KMS-11 (cell line): ENCODE data around the gene UGT3A2.

Experiments used
- H2AFZ ChIP-seq: fragments of 200-600 bp; sonication (generic); 2 replicates; pipeline ENCODE4 v1.6.1; 2016; ENCODE audit warnings: antibody characterized with exemption, mixed run types, low read depth
- H3K27ac ChIP-seq: fragments of 200-600 bp; sonication (generic); 2 replicates; pipeline ENCODE4 v1.6.1; 2016; ENCODE audit warnings: mild to moderate bottlenecking, mixed run types
- H3K27me3 ChIP-seq: fragments of 200-600 bp; sonication (generic); 2 replicates; pipeline ENCODE4 v1.6.1; 2017; ENCODE audit warnings: mild to moderate bottlenecking, low read depth, mixed run types, moderate library complexity; ENCODE audit not compliant: insufficient read depth
- H3K36me3 ChIP-seq: fragments of 200-600 bp; sonication (generic); 2 replicates; pipeline ENCODE4 v1.6.1; 2017; ENCODE audit warnings: mild to moderate bottlenecking, mixed run types; ENCODE audit not compliant: insufficient read depth
- H3K4me1 ChIP-seq: fragments of 200-600 bp; sonication (generic); 2 replicates; pipeline ENCODE4 v1.6.1; 2016; ENCODE audit warnings: mild to moderate bottlenecking, low read depth, mixed run types; ENCODE audit not compliant: poor library complexity, severe bottlenecking
- H3K4me2 ChIP-seq: fragments of 200-600 bp; sonication (generic); 2 replicates; pipeline ENCODE4 v1.7.0; 2016; ENCODE audit warnings: mild to moderate bottlenecking, mixed run types
- H3K4me3 ChIP-seq: fragments of 200-600 bp; sonication (generic); IDR thresholded peaks from 2 replicates; pipeline ENCODE4 v1.6.1; 2017; ENCODE audit warnings: low read depth, low read length, mixed read lengths; ENCODE audit not compliant: insufficient read depth
- H3K79me2 ChIP-seq: fragments of 200-600 bp; sonication (generic); 2 replicates; pipeline ENCODE4 v1.6.1; 2016; ENCODE audit warnings: low read depth, mixed run types; ENCODE audit not compliant: insufficient read depth
- H3K9ac ChIP-seq: fragments of 200-600 bp; sonication (generic); 2 replicates; pipeline ENCODE4 v1.6.1; 2016; ENCODE audit warnings: mild to moderate bottlenecking, mixed run types
- H4K20me1 ChIP-seq: fragments of 200-600 bp; sonication (generic); 2 replicates; pipeline ENCODE4 v1.6.1; 2016; ENCODE audit warnings: mild to moderate bottlenecking, mixed run types; ENCODE audit not compliant: insufficient read depth
- TF ChIP-seq, protein P1 (sequence below): fragments of 200-600 bp; sonication (generic); conservative IDR thresholded peaks from 2 replicates; pipeline ENCODE4 v1.6.1; 2017; ENCODE audit warnings: low read depth, mild to moderate bottlenecking, antibody characterized with exemption, low read length, moderate library complexity, mixed read lengths

UGT3A2 gene

DNA sequence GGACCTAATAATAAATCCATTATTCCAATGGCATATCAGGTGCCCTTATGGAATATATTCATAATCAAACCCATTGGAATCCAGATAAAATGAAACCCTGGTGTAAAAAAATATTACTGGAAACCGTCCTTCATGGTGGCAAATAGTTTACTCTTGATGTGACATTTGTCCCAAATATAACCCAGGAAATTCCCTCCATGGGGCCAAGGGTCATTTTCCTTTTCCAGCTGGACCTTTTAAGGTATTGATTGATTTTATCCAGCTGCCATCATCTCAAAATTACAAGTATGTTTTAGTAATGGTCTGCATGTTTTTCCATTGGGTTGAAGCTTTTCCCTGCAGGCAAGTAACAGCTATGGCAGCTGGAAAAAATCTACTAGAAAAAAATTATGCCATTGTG is 67.1 kb downstream of the UGT3A2 start:
- H3K79me2 ChIP-seq, result no peaks in the 10 kb centered on the region
- H4K20me1 ChIP-seq, result no peaks in the 10 kb centered on the region
- no peak overlapping the region for H3K4me3 ChIP-seq
- H3K27ac ChIP-seq, result no peak overlapping the region
- no peaks in the 10 kb centered on the region for H3K27me3 ChIP-seq
- H2AFZ ChIP-seq, result no peak overlapping the region
- no peak overlapping the region for H3K9ac ChIP-seq
- H3K36me3 ChIP-seq, result no peaks in the 10 kb centered on the region
- H3K4me2 ChIP-seq, result no peak overlapping the region
- TF ChIP-seq, protein P1, sequence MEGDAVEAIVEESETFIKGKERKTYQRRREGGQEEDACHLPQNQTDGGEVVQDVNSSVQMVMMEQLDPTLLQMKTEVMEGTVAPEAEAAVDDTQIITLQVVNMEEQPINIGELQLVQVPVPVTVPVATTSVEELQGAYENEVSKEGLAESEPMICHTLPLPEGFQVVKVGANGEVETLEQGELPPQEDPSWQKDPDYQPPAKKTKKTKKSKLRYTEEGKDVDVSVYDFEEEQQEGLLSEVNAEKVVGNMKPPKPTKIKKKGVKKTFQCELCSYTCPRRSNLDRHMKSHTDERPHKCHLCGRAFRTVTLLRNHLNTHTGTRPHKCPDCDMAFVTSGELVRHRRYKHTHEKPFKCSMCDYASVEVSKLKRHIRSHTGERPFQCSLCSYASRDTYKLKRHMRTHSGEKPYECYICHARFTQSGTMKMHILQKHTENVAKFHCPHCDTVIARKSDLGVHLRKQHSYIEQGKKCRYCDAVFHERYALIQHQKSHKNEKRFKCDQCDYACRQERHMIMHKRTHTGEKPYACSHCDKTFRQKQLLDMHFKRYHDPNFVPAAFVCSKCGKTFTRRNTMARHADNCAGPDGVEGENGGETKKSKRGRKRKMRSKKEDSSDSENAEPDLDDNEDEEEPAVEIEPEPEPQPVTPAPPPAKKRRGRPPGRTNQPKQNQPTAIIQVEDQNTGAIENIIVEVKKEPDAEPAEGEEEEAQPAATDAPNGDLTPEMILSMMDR, result no peak
- H3K4me1 ChIP-seq, result no peaks in the 10 kb centered on the region

DNA sequence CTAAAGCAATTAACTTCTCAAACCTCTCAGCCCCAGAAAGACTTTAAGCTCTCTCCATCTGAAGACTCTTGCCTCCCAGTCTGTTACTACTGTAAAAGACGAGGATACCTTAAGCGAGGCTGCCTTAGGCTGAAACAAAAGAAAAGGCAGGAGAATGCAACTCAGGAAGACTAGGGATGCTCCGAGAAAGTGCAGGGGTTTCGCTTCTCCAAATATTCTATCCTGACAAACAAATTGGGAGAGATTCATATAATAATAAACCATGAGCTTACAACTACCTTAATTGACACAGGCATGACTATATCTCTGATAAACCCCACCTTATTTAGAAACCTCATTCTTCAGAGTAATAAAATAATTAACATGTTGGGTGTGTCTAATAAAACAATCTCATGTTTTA is 70.6 kb downstream of the UGT3A2 start:
- Histone ChIP-seq H3K4me3 (no peak overlapping the region), H3K4me1 (no peaks in the 10 kb centered on the region), H4K20me1 (no peaks in the 10 kb centered on the region), H3K27ac (no peak overlapping the region), H3K9ac (no peak overlapping the region), H3K4me2 (no peak overlapping the region), H3K36me3 (no peaks in the 10 kb centered on the region), H3K79me2 (no peaks in the 10 kb centered on the region), H3K27me3 (no peaks in the 10 kb centered on the region), H2AFZ (no peak overlapping the region)
- TF ChIP-seq, protein P1, result no peak

DNA sequence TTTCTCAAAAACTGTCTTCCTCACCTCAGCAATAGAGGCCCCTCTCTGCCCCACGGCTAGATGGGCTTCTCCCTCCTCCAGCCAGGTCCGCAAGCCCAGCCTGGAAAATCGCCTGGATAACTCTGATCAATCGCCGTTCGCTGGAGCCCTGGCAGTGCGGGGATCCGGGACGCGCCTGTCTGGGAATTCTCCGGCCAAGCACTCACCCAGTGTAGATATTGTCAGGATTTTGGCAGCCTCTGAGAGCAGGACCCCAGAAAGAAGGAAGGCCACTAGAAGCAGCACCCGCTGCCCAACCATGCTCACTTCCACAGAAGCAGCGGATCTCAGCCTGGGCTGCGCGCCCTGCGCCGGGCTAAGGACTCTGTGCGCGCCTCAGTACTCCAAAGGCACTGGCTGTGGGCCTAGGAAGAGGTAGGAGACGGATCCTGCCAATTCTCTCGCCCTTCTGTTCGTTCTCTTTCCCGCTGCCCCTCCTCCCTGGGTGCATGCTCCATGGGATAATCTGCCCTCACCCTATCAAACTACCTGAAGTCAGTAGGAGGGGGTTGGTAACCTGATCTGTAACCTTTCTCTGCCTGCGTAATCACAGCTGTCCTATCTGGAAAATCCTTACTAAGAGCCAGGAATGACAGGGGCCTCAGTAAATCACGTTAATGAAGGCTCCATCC is 75.6 kb downstream of the UGT3A2 start, which contains the start of gene UGT3A1:
Gene UGT3A1, minus strand, starts transcription at position 450 of the 671 bp plus-strand sequence. Its CDS starts 150 bp downstream, at position 300.
- Histone ChIP-seq H3K4me3 (no peak within 1 kb of the TSS), H3K27me3 (no peaks in the 10 kb centered on the region), H3K4me1 (no peaks in the 10 kb centered on the region), H4K20me1 (no peaks in the 10 kb centered on the region), H3K4me2 (no peak within 1 kb of the TSS), H3K27ac (no peak within 1 kb of the TSS), H2AFZ (no peak within 1 kb of the TSS), H3K36me3 (no peaks in the 10 kb centered on the region), H3K79me2 (no peaks in the 10 kb centered on the region), H3K9ac (no peak within 1 kb of the TSS)
- TF ChIP-seq, protein P1, result no peak

DNA sequence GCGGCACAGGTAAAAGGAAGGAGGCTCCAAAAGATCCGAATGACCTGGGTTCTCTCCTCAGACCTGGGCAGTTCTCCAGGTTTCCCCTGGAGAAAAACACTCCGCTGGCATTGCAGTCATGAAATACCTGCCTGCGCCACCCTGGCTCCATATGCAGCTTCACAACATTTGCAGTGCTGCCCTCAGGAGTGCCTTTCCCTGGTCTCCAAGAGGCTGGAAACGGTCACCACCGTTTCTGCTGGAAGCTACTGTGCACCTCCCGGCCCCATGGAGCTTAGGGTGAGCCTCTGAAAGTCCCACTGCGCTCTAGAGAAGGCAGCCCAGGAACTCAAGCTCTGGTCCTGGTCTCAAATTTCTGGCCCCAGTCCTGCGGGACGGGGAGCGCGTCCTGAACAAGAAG is 76.2 kb downstream of the UGT3A2 start:
- no peaks in the 10 kb centered on the region for H3K36me3 ChIP-seq
- no peaks in the 10 kb centered on the region for H3K27me3 ChIP-seq
- H3K4me3 ChIP-seq, result no peak overlapping the region
- no peaks in the 10 kb centered on the region for H4K20me1 ChIP-seq
- no peaks in the 10 kb centered on the region for H3K4me1 ChIP-seq
- no peak overlapping the region for H2AFZ ChIP-seq
- TF ChIP-seq, protein P1, result no peak
- no peak overlapping the region for H3K4me2 ChIP-seq
- no peaks in the 10 kb centered on the region for H3K79me2 ChIP-seq
- no peak overlapping the region for H3K27ac ChIP-seq
- no peak overlapping the region for H3K9ac ChIP-seq
